H9 (cell line): ENCODE results near the gene KL. TPM values are rescaled to one million over a fixed set of nuclear protein-coding genes. Genes with fewer than 3 reads are reported as not detected.

Source experiments
- DNase-seq: peaks from one replicate; pipeline ENCODE4 v3.0.0-alpha.2; 2017
- H2AFZ ChIP-seq: one replicate; pipeline ENCODE4 v1.6.1; 2013; ENCODE audit warnings: mild to moderate bottlenecking, low read length, control low read depth, moderate library complexity
- H2AK5ac ChIP-seq: 2 replicates; pipeline ENCODE4 v1.6.1; 2013; ENCODE audit warnings: low read length, control low read depth, mixed read lengths; ENCODE audit not compliant: insufficient read length
- H2BK120ac ChIP-seq: one replicate; pipeline ENCODE4 v1.6.1; 2013; ENCODE audit warnings: low read depth, mild to moderate bottlenecking, low read length, control low read depth, inconsistent platforms; ENCODE audit not compliant: poor library complexity, severe bottlenecking
- H2BK12ac ChIP-seq: 2 replicates; pipeline ENCODE4 v1.6.1; 2013; ENCODE audit warnings: low read length, control low read depth, mixed read lengths, low read depth; ENCODE audit not compliant: insufficient read length
- H2BK15ac ChIP-seq: 2 replicates; pipeline ENCODE4 v1.6.1; 2013; ENCODE audit warnings: low read depth, low read length, control low read depth
- H2BK20ac ChIP-seq: one replicate; pipeline ENCODE4 v1.6.1; 2013; ENCODE audit warnings: low read depth, mild to moderate bottlenecking, low read length, control low read depth, inconsistent platforms; ENCODE audit not compliant: poor library complexity, severe bottlenecking
- H2BK5ac ChIP-seq: 2 replicates; pipeline ENCODE4 v1.6.1; 2013; ENCODE audit warnings: low read length, control low read depth, mixed read lengths; ENCODE audit not compliant: insufficient read length
- H3K14ac ChIP-seq: 2 replicates; pipeline ENCODE4 v1.6.1; 2013; ENCODE audit warnings: low read length, control low read depth; ENCODE audit not compliant: insufficient read depth
- H3K18ac ChIP-seq: 2 replicates; pipeline ENCODE4 v1.6.1; 2013; ENCODE audit warnings: low read depth, mild to moderate bottlenecking, mixed read lengths, low read length, control low read depth; ENCODE audit not compliant: insufficient read length
- H3K23ac ChIP-seq: 2 replicates; pipeline ENCODE4 v1.6.1; 2013; ENCODE audit warnings: low read length, control low read depth, mixed read lengths, low read depth; ENCODE audit not compliant: insufficient read length
- H3K23me2 ChIP-seq: 2 replicates; pipeline ENCODE4 v1.6.1; 2013; ENCODE audit warnings: low read depth, mild to moderate bottlenecking, mixed read lengths, low read length, control low read depth; ENCODE audit not compliant: insufficient read length, poor library complexity, severe bottlenecking
- H3K27ac ChIP-seq: 2 replicates; pipeline ENCODE4 v1.5.1; 2013; ENCODE audit warnings: low read length, control low read depth, mixed read lengths, low read depth; ENCODE audit not compliant: insufficient read length
- H3K27me3 ChIP-seq: 2 replicates; pipeline ENCODE4 v1.6.1; 2013; ENCODE audit warnings: low read length, control low read depth, inconsistent platforms; ENCODE audit not compliant: insufficient read depth
- H3K4ac ChIP-seq: 2 replicates; pipeline ENCODE4 v1.6.1; 2013; ENCODE audit warnings: low read depth, mild to moderate bottlenecking, control low read depth, inconsistent platforms, low read length, moderate library complexity
- H3K4me1 ChIP-seq: 2 replicates; pipeline ENCODE4 v1.6.1; 2013; ENCODE audit warnings: low read length, control low read depth, inconsistent platforms; ENCODE audit not compliant: insufficient read depth
- H3K4me2 ChIP-seq: 2 replicates; pipeline ENCODE4 v1.6.1; 2013; ENCODE audit warnings: low read length, control low read depth, mixed read lengths; ENCODE audit not compliant: insufficient read length, insufficient read depth
- H3K56ac ChIP-seq: 2 replicates; pipeline ENCODE4 v1.6.1; 2013; ENCODE audit warnings: low read depth, mild to moderate bottlenecking, mixed read lengths, low read length, control low read depth; ENCODE audit not compliant: insufficient read length
- H3K79me1 ChIP-seq: 2 replicates; pipeline ENCODE4 v1.6.1; 2013; ENCODE audit warnings: low read depth, mild to moderate bottlenecking, moderate library complexity, low read length, control low read depth, inconsistent platforms; ENCODE audit not compliant: insufficient read depth, poor library complexity, severe bottlenecking
- H3K79me2 ChIP-seq: 2 replicates; pipeline ENCODE4 v1.6.1; 2013; ENCODE audit warnings: low read length, control low read depth, inconsistent platforms; ENCODE audit not compliant: insufficient read depth
- H3K9ac ChIP-seq: 2 replicates; pipeline ENCODE4 v1.6.1; 2013; ENCODE audit warnings: low read length, control low read depth, mixed read lengths; ENCODE audit not compliant: insufficient read length; ENCODE audit errors: extremely low read depth
- H3K9me3 ChIP-seq: one replicate; pipeline ENCODE4 v1.6.1; 2013; ENCODE audit warnings: low read depth, low read length, inconsistent platforms; ENCODE audit not compliant: control insufficient read depth
- H3T11ph ChIP-seq: one replicate; pipeline ENCODE4 v1.6.1; 2013; ENCODE audit warnings: mild to moderate bottlenecking, low read length, control low read depth, inconsistent platforms
- H4K20me1 ChIP-seq: one replicate; pipeline ENCODE4 v1.6.1; 2013; ENCODE audit not compliant: control insufficient read depth, insufficient read length, insufficient read depth
- H4K5ac ChIP-seq: 2 replicates; pipeline ENCODE4 v1.6.1; 2013; ENCODE audit warnings: low read depth, mild to moderate bottlenecking, mixed read lengths, low read length, control low read depth; ENCODE audit not compliant: insufficient read length
- H4K8ac ChIP-seq: replicated peaks from 2 replicates; pipeline ENCODE4 v1.6.1; 2013; ENCODE audit warnings: low read length, control low read depth, mixed read lengths, low read depth; ENCODE audit not compliant: insufficient read length
- H4K91ac ChIP-seq: 2 replicates; pipeline ENCODE4 v1.6.1; 2013; ENCODE audit warnings: low read depth, mild to moderate bottlenecking, moderate library complexity, mixed read lengths, low read length, control low read depth; ENCODE audit not compliant: insufficient read length
- H3K27ac Mint-ChIP-seq, 3 experiments: 2 replicates in 2 of 3; 3 replicates in 1 of 3; pipeline ENCODE4 v1.8.0; 2020 to 2021; ENCODE audit warnings: mixed read lengths in 3 of 3, mild to moderate bottlenecking in 1 of 3, moderate library complexity in 1 of 3
- H3K27me3 Mint-ChIP-seq: 2 replicates; pipeline ENCODE4 v1.8.0; 2021; ENCODE audit warnings: low read depth, mild to moderate bottlenecking, moderate library complexity, mixed read lengths
- H3K36me3 Mint-ChIP-seq, 3 experiments: 2 replicates in 2 of 3; 3 replicates in 1 of 3; pipeline ENCODE4 v1.8.0; 2020 to 2021; ENCODE audit warnings: low read depth in 3 of 3, mixed read lengths in 3 of 3; ENCODE audit not compliant: insufficient read depth in 1 of 3
- H3K4me1 Mint-ChIP-seq, 2 experiments: 2 replicates each; pipeline ENCODE4 v1.8.0; 2020; ENCODE audit warnings: mixed read lengths in 2 of 2
- H3K4me3 Mint-ChIP-seq, 2 experiments: 2 replicates in 1 of 2; 3 replicates in 1 of 2; pipeline ENCODE4 v1.8.0; 2020 to 2021; ENCODE audit warnings: mild to moderate bottlenecking in 2 of 2, mixed read lengths in 2 of 2, moderate library complexity in 1 of 2
- H3K9me3 Mint-ChIP-seq, 2 experiments: 2 replicates in 1 of 2; 3 replicates in 1 of 2; pipeline ENCODE4 v1.8.0; 2020; ENCODE audit warnings: mild to moderate bottlenecking in 2 of 2, mixed read lengths in 2 of 2, moderate library complexity in 1 of 2
- WGBS: extraction: QIAGEN DNeasy Blood & Tissue Kit; methylation state at CpG from one replicate; pipeline ENCODE4 v1.1.7; 2013; ENCODE audit warnings: missing lambda C conversion rate, low lambda C conversion rate, mixed read lengths; ENCODE audit not compliant: insufficient read length; ENCODE audit errors: extremely low coverage; 5-methylcytosine and 5-hydroxymethylcytosine counted together
- total RNA-seq: library from RNA; stranded (reverse); gene quantifications from 2 replicates; pipeline ENCODE4 v1.2.1, GENCODE V29; 2021
- TF ChIP-seq, protein P1 (sequence below): fragments of 200-600 bp; sonication (generic); conservative IDR thresholded peaks from 3 replicates; pipeline ENCODE4 v1.8.0; 2021; ENCODE audit warnings: antibody characterized with exemption, mild to moderate bottlenecking

KL gene
- total RNA-seq, 1 experiment from 2014 or later: not detected

DNA sequence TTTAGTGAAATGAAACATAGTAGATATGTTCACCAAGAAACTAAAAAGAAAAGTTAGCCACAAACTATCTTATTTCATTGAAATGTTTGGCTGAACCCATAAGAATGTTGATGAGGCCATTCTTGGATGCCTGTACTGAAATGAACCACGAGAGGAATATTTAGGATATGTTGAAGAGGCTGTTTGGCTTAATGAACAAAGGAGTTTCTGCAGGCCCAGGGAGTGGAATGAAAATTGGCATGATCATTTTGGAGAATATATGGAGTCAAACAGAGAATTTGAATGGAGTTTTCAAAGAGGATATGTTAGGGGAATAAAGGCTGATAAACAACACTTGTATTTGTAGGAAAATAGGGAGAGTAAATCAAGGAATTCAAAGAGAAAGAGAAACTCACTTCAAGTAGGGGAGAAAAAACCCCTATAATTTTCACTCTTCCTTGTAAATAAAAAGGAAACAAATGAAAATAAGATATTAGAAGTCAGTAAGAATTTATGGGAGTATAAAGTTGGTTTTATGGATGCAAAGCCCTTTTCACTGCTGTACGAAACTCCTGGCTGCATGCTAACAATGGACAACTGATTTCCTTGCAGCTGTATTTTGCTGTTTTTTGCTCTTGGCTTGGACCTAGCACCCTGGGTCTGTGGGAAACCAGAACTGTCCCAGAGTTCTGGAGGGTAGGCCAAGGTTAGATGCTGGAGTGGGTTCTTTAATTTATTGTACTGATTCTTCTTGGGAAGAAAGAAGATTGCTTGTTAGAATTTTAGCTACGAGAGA is 36.5 kb downstream of the KL start:
- H2BK20ac ChIP-seq: no peak overlapping the region
- H3K79me1 ChIP-seq: no peaks in the 10 kb centered on the region
- no peak overlapping the region for H3K4me2 ChIP-seq

More for the DNA sequence above, 36.5 kb downstream of the KL start:
- H2BK12ac ChIP-seq: no peak overlapping the region
- H4K8ac ChIP-seq: no peak overlapping the region
- H4K91ac ChIP-seq: no peak overlapping the region
- no peaks in the 10 kb centered on the region for H4K20me1 ChIP-seq
- H3K14ac ChIP-seq: no peak overlapping the region
- H3K36me3 Mint-ChIP-seq: no peaks in the 10 kb centered on the region
- H3K4me1 Mint-ChIP-seq: peaks cover 0 to 4% of the 10 kb centered on the region in 2 experiments; a peak in 3 of 4 replicates
- H3K56ac ChIP-seq: no peak overlapping the region
- no peak overlapping the region for H3K23ac ChIP-seq
- H3K23me2 ChIP-seq: no peaks in the 10 kb centered on the region
- no peaks in the 10 kb centered on the region for H3K27me3 Mint-ChIP-seq
- H4K5ac ChIP-seq: no peak overlapping the region
- H2AK5ac ChIP-seq: no peak overlapping the region
- no peak overlapping the region for H3K18ac ChIP-seq
- H3K9ac ChIP-seq: no peak overlapping the region
- H3K4ac ChIP-seq: no peak overlapping the region
- TF ChIP-seq, protein P1, sequence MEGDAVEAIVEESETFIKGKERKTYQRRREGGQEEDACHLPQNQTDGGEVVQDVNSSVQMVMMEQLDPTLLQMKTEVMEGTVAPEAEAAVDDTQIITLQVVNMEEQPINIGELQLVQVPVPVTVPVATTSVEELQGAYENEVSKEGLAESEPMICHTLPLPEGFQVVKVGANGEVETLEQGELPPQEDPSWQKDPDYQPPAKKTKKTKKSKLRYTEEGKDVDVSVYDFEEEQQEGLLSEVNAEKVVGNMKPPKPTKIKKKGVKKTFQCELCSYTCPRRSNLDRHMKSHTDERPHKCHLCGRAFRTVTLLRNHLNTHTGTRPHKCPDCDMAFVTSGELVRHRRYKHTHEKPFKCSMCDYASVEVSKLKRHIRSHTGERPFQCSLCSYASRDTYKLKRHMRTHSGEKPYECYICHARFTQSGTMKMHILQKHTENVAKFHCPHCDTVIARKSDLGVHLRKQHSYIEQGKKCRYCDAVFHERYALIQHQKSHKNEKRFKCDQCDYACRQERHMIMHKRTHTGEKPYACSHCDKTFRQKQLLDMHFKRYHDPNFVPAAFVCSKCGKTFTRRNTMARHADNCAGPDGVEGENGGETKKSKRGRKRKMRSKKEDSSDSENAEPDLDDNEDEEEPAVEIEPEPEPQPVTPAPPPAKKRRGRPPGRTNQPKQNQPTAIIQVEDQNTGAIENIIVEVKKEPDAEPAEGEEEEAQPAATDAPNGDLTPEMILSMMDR: no peak
- WGBS: no CpG with 5 or more reads among the region's 3 CpGs
- H2AFZ ChIP-seq: no peak overlapping the region
- H3K27ac Mint-ChIP-seq: no peak overlapping the region
- H2BK120ac ChIP-seq: no peak overlapping the region
- H3K9me3 ChIP-seq: no peaks in the 10 kb centered on the region
- no peaks in the 10 kb centered on the region for H3K4me1 ChIP-seq
- no peak overlapping the region for H3K4me3 Mint-ChIP-seq
- no peak overlapping the region for H3T11ph ChIP-seq
- no peaks in the 10 kb centered on the region for H3K79me2 ChIP-seq
- H3K27me3 ChIP-seq: no peaks in the 10 kb centered on the region
- no peak for DNase-seq
- H3K9me3 Mint-ChIP-seq: no peaks in the 10 kb centered on the region
- no peak overlapping the region for H2BK5ac ChIP-seq
- no peak overlapping the region for H2BK15ac ChIP-seq
- H3K27ac ChIP-seq: no peak overlapping the region
